Naive B cell (primary cell): ENCODE results near the gene KRTAP10-6. TPM values are rescaled to one million over a fixed set of nuclear protein-coding genes. Genes with fewer than 3 reads are reported as not detected.
"Not testable (repeated sequence)": the region's sequence is repeated elsewhere in the genome, so short reads cannot be mapped to it uniquely, and the experiment has no call there.

Experiments
- ATAC-seq, 2 donors: fragments of 150-1000 bp; cut with Tn5 transposase; 2 replicates each; pipeline ENCODE4 v1.10.0; 2021; ENCODE audit warnings: low read depth in 2 of 2, mild to moderate bottlenecking in 2 of 2, moderate library complexity in 2 of 2
- DNase-seq: peaks from one replicate; pipeline ENCODE4 v3.0.0; 2022
- H3K27ac Mint-ChIP-seq, 6 donors: one replicate each; pipeline ENCODE4 v1.8.0; 2020 to 2022; ENCODE audit warnings: mild to moderate bottlenecking in 6 of 6, mixed read lengths in 6 of 6, moderate library complexity in 5 of 6, inconsistent platforms in 2 of 6
- H3K27me3 Mint-ChIP-seq, 3 donors: one replicate each; pipeline ENCODE4 v1.8.0; 2021 to 2022; ENCODE audit warnings: mixed read lengths in 3 of 3, mild to moderate bottlenecking in 1 of 3
- H3K36me3 Mint-ChIP-seq, 2 donors: one replicate each; pipeline ENCODE4 v1.8.0; 2020 to 2022; ENCODE audit warnings: mixed read lengths in 2 of 2, inconsistent platforms in 1 of 2, mild to moderate bottlenecking in 1 of 2
- H3K4me1 Mint-ChIP-seq, 3 donors: one replicate each; pipeline ENCODE4 v1.8.0; 2020 to 2022; ENCODE audit warnings: mixed read lengths in 3 of 3, inconsistent platforms in 1 of 3, mild to moderate bottlenecking in 1 of 3, moderate library complexity in 1 of 3
- H3K4me3 Mint-ChIP-seq, 8 donors: one replicate each; pipeline ENCODE4 v1.8.0; 2020 to 2022; ENCODE audit warnings: mild to moderate bottlenecking in 8 of 8, mixed read lengths in 8 of 8, moderate library complexity in 8 of 8, inconsistent platforms in 2 of 8
- H3K9me3 Mint-ChIP-seq, 7 donors: one replicate each; pipeline ENCODE4 v1.8.0; 2020 to 2022; ENCODE audit warnings: mixed read lengths in 7 of 7, mild to moderate bottlenecking in 5 of 7, inconsistent platforms in 2 of 7, moderate library complexity in 1 of 7
- polyA plus RNA-seq, 6 donors: library from polyadenylated mRNA; unstranded; fragments of 300-500 nt; fragmentation: Illumina TruSeq; gene quantifications; one replicate each; pipeline ENCODE4 v1.2.3, GENCODE V29; 2021; ENCODE audit warnings: low read depth in 6 of 6

Gene KRTAP10-6
- polyA plus RNA-seq, 6 donors from 2014 or later: not detected

GRCh38 chr21:44590897-44591800 lies 1.2 kb downstream of the KRTAP10-6 start:
- not testable (repeated sequence) for H3K27ac Mint-ChIP-seq, ATAC-seq, H3K4me1 Mint-ChIP-seq, H3K9me3 Mint-ChIP-seq, H3K4me3 Mint-ChIP-seq, H3K36me3 Mint-ChIP-seq, DNase-seq
- H3K27me3 Mint-ChIP-seq: peaks cover 17 to 52% (median 40%) of the 10 kb centered on the region in 3 donors

- DNase-seq (no peak), ATAC-seq (no peak)
- Mint-ChIP-seq H3K4me1 (no peaks in the 10 kb centered on the region), H3K4me3 (no peak overlapping the region), H3K9me3 (peaks cover 0 to 5% (median 2%) of the 10 kb centered on the region in 7 donors), H3K27ac (no peak overlapping the region), H3K27me3 (peaks cover 25 to 60% (median 48%) of the 10 kb centered on the region in 3 donors), H3K36me3 (peaks cover 0 to 7% of the 10 kb centered on the region in 2 donors)
Observed at GRCh38 chr21:44590311-44590721, 2.0 kb downstream of the KRTAP10-6 start.

- H3K27ac Mint-ChIP-seq: no peak overlapping the region
- peaks cover 0 to 10% of the 10 kb centered on the region in 2 donors for H3K36me3 Mint-ChIP-seq
- no peaks in the 10 kb centered on the region for H3K4me1 Mint-ChIP-seq
- ATAC-seq: no peak
- H3K9me3 Mint-ChIP-seq: peaks cover 0 to 7% (median 2%) of the 10 kb centered on the region in 7 donors
- peaks cover 28 to 64% (median 54%) of the 10 kb centered on the region in 3 donors for H3K27me3 Mint-ChIP-seq
- H3K4me3 Mint-ChIP-seq: no peak overlapping the region
- DNase-seq: no peak
Observed at GRCh38 chr21:44589586-44590305, 2.6 kb downstream of the KRTAP10-6 start.

GRCh38 chr21:44589094-44589493 lies 3.2 kb downstream of the KRTAP10-6 start:
- Mint-ChIP-seq H3K4me3 (no peak overlapping the region), H3K9me3 (peaks cover 0 to 7% (median 4%) of the 10 kb centered on the region in 7 donors), H3K4me1 (no peaks in the 10 kb centered on the region), H3K27ac (no peak overlapping the region), H3K36me3 (peaks cover 0 to 10% of the 10 kb centered on the region in 2 donors), H3K27me3 (peaks cover 33 to 71% (median 60%) of the 10 kb centered on the region in 3 donors)
- DNase-seq: no peak
- ATAC-seq: no peak

GRCh38 chr21:44585892-44586291 lies 6.4 kb downstream of the KRTAP10-6 start:
- H3K36me3 Mint-ChIP-seq: peaks cover 9 to 34% of the 10 kb centered on the region in 2 donors
- no peak overlapping the region for H3K27ac Mint-ChIP-seq
- no peak overlapping the region for H3K4me3 Mint-ChIP-seq
- no peaks in the 10 kb centered on the region for H3K4me1 Mint-ChIP-seq
- H3K9me3 Mint-ChIP-seq: peaks cover 11 to 32% (median 25%) of the 10 kb centered on the region in 7 donors
- DNase-seq (no peak), ATAC-seq (no peak)
- peaks cover 34 to 66% (median 64%) of the 10 kb centered on the region in 3 donors for H3K27me3 Mint-ChIP-seq

GRCh38 chr21:44583800-44584147 lies 8.5 kb downstream of the KRTAP10-6 start:
- H3K4me1 Mint-ChIP-seq: no peaks in the 10 kb centered on the region
- no peak for DNase-seq
- peaks cover 22 to 43% (median 36%) of the 10 kb centered on the region in 7 donors for H3K9me3 Mint-ChIP-seq
- H3K4me3 Mint-ChIP-seq: no peak overlapping the region
- peaks cover 31 to 69% (median 66%) of the 10 kb centered on the region in 3 donors for H3K27me3 Mint-ChIP-seq
- peaks cover 14 to 55% of the 10 kb centered on the region in 2 donors for H3K36me3 Mint-ChIP-seq
- no peak overlapping the region for H3K27ac Mint-ChIP-seq
- no peak for ATAC-seq

- no peak for ATAC-seq
- Mint-ChIP-seq H3K27me3 (peaks cover 31 to 69% (median 69%) of the 10 kb centered on the region in 3 donors), H3K27ac (peak overlapping the region in 1 of 6 donors; percentile 35), H3K36me3 (peaks cover 15 to 56% of the 10 kb centered on the region in 2 donors), H3K9me3 (peaks cover 22 to 46% (median 37%) of the 10 kb centered on the region in 7 donors), H3K4me1 (no peaks in the 10 kb centered on the region), H3K4me3 (no peak overlapping the region)
- DNase-seq: no peak
Observed at GRCh38 chr21:44583089-44583799, 9.1 kb downstream of the KRTAP10-6 start.

- no peak overlapping the region for H3K4me3 Mint-ChIP-seq
- H3K9me3 Mint-ChIP-seq: peaks cover 23 to 58% (median 48%) of the 10 kb centered on the region in 7 donors
- peaks cover 25 to 64% (median 61%) of the 10 kb centered on the region in 3 donors for H3K27me3 Mint-ChIP-seq
- no peak overlapping the region for H3K27ac Mint-ChIP-seq
- H3K4me1 Mint-ChIP-seq: no peaks in the 10 kb centered on the region
- peaks cover 20 to 68% of the 10 kb centered on the region in 2 donors for H3K36me3 Mint-ChIP-seq
- DNase-seq (no peak), ATAC-seq (no peak)
Observed at GRCh38 chr21:44582055-44582454, 10.2 kb downstream of the KRTAP10-6 start.

GRCh38 chr21:44581158-44581557 lies 11.1 kb downstream of the KRTAP10-6 start:
- Mint-ChIP-seq H3K9me3 (peaks cover 25 to 64% (median 54%) of the 10 kb centered on the region in 7 donors), H3K27ac (no peak overlapping the region), H3K4me1 (no peaks in the 10 kb centered on the region), H3K4me3 (no peak overlapping the region), H3K27me3 (peaks cover 17 to 56% (median 52%) of the 10 kb centered on the region in 3 donors), H3K36me3 (peaks cover 20 to 74% of the 10 kb centered on the region in 2 donors)
- no peak for DNase-seq
- no peak for ATAC-seq

GRCh38 chr21:44580231-44580821 lies 12.0 kb downstream of the KRTAP10-6 start, which contains the start of gene KRTAP10-5:
KRTAP10-5 (minus strand) TSS chr21:44580604; CDS start chr21:44580578, 26 bp downstream.
- H3K36me3 Mint-ChIP-seq: peaks cover 25 to 68% of the 10 kb centered on the region in 2 donors
- H3K9me3 Mint-ChIP-seq: peaks cover 25 to 66% (median 57%) of the 10 kb centered on the region in 7 donors
- not testable (repeated sequence) for DNase-seq, H3K4me3 Mint-ChIP-seq, H3K27ac Mint-ChIP-seq, ATAC-seq, H3K4me1 Mint-ChIP-seq
- H3K27me3 Mint-ChIP-seq: peaks cover 17 to 55% (median 52%) of the 10 kb centered on the region in 3 donors

- Mint-ChIP-seq H3K36me3 (peaks cover 25 to 65% of the 10 kb centered on the region in 2 donors), H3K27me3 (peaks cover 14 to 55% (median 53%) of the 10 kb centered on the region in 3 donors), H3K4me3 (no peak overlapping the region), H3K4me1 (peaks cover 0 to 3% (median 2%) of the 10 kb centered on the region in 3 donors), H3K9me3 (peaks cover 24 to 64% (median 54%) of the 10 kb centered on the region in 7 donors), H3K27ac (no peak overlapping the region)
- ATAC-seq: no peak
- DNase-seq: no peak
Observed at GRCh38 chr21:44579833-44580144, 12.5 kb downstream of the KRTAP10-6 start.

- Mint-ChIP-seq H3K4me3 (no peak overlapping the region), H3K27me3 (peaks cover 11 to 55% (median 54%) of the 10 kb centered on the region in 3 donors), H3K4me1 (peaks cover 0 to 8% (median 3%) of the 10 kb centered on the region in 3 donors), H3K9me3 (peaks cover 24 to 64% (median 54%) of the 10 kb centered on the region in 7 donors), H3K27ac (no peak overlapping the region), H3K36me3 (peaks cover 25 to 65% of the 10 kb centered on the region in 2 donors)
- DNase-seq (no peak), ATAC-seq (no peak)
Observed at GRCh38 chr21:44579056-44579832, 13.1 kb downstream of the KRTAP10-6 start.
